Measurements from ENCODE around the gene ZNF322.
A peak's percentile ranks its signal among the peaks of the same experiment; 100 is the strongest.

ZNF322 gene

DNA sequence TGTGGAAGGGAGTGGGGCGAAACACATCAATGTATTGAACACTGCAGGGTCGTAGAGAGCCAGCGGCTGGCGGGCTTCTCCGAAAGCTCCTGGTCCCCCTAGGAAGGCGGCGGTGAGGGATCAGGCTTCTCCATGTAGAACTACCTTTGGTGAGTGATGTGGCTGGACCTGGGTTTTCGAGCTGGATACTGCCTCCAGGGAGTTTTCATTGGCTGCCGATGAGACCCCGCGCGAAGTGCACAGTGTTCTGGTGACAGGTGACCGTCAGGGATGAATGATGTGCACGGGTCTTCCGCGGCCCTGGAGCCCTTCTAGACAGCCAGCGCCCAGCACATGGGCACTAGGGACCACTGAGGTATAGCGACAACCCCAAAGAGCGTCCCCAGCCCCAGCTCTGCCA lies 46.3 kb downstream of the ZNF322 start:
- no peak for DNase-seq

DNA sequence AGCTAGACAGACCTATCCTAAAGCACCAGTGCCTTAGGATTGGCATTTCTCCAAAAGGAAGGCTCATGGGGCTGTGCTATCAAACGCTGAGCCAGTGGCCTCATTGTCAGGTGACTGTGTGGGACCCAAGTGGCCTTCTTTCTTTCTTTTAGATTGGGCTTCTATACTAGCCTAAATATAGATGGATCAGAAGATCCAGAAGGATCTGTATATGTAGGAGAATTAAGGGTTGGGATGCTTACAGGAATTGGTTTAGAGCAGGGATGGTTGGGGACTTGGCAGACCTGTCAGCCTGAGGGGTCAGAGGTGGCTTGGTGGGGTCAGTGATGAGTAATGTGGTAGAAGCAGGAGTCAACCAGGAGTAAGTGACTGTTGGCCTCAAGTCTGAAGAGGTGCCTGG lies 47.9 kb downstream of the ZNF322 start:
- no peak for DNase-seq

DNA sequence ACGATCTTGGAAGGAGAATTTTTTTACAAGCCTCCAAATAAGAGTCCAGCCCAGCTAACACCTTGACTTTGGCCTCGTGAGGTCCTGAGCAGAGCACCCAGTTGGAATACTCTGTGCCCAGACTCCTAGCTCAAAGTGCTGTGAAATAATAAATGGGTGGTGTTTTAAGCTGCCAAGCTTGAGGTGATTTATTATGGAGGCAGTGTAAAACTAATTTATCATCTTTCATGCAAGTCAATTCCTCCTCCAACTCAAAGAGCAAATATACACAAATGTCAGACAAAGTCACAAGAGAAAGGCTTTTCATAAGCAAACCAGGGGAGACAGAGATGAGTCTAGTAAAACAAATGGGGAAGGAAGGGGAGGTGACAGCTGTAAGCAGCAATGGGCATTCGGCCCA lies 50.1 kb downstream of the ZNF322 start:
- DNase-seq: no peak

DNA sequence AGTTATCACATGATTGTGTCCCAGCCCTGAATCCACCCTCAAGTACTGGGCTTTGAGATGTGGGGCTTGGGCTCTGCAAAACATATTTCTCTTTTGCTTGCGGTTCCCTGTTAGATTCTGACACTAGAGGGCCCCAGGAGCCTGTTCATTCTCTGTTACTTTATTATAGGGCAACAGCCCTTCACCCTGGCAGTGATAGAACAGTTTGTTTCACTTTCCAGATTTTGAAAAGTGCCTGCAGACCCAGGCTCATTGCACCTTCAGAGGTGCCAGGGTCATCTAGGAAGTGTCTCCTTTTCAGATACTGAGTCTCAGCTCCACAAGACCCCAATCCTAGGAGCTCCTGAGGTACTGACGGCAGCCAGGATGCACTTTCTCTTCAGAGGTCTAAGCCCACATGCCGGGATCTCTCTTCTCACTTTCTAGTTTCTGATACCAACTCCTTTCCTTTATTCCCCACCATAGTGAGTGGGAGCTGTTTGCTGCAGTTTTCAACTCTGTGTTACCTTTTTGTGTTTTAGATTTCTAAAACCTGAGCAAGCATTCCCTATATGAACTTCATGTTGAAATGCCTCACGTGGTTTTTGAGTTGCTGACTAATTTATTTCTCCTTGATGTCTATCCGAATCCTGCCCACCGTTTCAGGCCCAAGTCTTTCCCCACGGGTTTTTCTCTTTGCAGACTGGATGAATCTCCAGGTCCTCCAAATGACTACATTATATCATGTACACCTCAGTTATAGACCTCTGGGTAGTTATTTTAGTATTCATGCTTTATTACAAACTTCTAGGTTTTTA lies 51.9 kb downstream of the ZNF322 start:
- DNase-seq: peak in 1 of 2 donors; percentile 71

DNA sequence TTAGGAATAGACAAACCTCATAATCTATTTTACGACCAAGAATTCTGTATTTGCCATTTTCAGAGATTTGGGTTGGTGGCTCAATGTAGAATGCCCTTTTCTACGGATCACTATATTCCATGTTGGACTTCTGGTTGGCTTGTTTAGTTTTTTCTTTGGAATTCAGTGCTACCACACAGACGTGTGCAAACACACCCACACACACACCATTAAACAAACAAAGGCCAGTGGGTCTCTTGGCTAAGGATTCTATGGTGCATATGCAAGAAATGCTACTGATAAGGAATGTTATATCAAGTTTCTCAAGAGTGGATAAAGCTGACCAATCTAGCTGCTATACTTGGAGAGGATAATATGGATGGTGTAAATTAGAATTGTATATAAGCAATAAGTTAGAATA lies 54.7 kb downstream of the ZNF322 start:
- DNase-seq: no peak

DNA sequence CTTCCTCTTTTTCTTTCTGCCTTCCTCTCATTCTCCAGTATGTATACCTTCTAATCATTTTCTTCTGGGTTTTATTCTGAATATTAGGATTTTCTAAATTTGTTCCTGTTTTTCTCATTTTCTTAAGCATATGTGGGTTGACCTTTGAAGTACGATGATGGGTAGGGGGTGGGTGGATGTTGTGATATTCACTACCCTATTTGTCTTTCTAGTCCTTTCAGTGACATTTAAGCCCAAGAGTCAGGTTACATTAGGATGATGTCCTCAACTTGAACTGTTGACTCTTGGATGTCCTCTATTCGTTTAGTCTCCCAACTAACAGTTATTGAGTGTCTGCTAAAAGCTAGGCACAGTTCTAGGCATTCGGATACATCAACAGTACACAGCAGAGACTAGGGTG lies 55.5 kb downstream of the ZNF322 start:
- DNase-seq: no peak

DNA sequence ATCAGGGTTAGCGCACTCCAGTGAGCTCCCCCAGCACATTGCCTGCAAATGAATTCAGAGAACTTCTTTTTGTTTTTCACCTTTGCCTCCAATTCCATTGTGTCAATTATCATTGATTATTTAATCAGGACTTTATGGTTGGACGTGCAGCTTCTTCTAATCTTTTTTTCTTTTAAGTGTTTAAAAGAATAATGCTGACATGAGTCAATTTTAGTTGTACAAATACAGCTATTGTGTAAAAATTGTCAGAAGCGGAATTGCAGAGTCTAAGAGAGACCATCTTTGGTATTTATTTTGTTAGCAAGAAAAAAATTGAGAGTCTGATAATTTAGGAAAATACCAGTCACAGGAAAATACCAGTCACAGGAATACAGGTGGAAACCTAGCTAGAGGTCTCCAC lies 57.3 kb downstream of the ZNF322 start:
- DNase-seq: no peak

DNA sequence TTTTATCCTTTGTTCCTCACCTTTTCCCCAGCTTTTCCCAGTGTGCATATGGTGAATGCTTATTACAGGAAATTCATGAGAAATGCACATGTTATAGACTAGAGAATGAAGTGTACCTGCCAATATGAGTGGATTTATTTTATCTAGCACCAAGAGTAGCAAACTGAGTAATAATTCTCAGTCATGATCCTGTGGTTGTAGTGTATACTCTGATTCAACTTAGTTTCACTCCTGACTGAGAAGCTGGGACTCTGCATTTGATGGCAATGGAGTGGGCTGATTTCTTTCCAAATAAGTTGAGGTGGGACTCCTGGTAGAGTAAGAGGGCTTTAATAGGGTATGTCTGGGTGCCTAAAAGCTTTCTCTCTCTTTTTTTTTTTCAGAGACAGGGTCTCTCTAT lies 58.8 kb downstream of the ZNF322 start:
- no peak for DNase-seq

DNA sequence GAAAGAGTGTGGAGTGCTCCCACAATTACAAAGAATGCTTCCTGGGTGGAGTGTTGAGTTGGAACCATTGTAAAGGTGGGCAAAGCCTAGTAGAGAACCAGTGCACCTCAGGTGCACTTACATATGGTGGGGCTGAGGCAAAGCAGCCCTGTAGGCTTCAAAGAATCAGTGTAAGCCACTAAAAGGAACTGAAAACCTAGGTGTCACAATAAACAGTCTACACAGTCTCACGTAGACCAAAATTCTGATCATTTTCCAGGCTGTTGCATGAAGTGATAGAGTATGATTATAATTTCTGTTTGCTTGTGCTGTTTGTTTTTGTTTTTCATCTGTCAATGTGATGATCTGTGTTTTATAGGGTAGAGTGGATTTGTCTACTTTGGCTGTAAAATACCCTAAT lies 60.0 kb downstream of the ZNF322 start:
- no peak for DNase-seq

DNA sequence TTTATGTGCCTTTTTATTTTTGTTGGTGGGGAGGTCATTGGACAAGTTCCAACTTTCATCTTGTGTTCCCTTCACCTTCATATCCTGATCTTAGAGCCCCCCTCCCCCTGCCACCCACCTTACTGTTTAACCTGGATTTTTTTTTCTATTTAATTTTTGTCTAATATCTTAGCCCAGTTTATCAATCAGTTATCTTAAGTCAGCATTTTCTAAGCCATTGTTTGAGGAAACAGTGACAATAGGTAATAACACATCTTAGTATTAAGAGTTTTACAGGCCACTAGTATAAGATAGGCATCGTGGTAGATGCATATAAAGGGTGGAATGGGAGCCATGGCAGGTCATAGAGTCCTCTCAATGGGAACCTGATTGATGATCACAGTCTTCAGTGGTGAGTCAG lies 60.4 kb downstream of the ZNF322 start:
- no peak for DNase-seq

DNA sequence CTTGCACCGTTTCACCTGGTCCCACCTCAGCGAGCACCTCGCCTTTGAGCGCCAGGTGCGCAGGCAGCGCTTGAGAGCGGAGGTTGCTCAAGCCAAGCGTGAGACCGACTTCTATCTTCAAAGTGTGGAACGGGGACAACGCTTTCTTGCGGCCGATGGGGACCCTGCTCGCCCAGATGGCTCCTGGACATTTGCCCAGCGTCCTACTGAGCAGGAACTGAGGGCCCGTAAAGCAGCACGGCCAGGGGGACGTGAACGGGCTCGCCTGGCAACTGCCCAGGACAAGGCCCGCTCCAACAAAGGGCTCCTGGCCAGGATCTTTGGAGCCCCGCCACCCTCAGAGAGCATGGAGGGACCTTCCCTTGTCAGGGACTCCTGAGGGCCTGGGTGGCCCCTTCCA lies 61.3 kb downstream of the ZNF322 start:
- DNase-seq: no peak

DNA sequence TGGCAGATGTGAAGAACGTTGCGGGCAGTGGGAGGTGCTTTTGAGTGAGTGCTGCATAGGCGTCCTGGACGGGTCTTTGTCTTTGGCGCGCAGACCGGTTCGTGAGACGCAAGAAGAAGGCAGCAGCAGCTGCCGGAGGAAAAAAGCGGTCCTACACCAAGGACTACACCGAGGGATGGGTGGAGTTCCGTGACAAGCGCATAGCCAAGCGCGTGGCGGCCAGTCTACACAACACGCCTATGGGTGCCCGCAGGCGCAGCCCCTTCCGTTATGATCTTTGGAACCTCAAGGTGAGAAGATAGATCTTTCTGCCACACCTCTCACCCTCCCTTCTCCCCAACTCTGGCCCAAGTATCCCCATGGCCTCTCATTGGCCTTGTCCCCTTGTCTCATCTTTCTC lies 61.7 kb downstream of the ZNF322 start:
- no peak for DNase-seq

DNA sequence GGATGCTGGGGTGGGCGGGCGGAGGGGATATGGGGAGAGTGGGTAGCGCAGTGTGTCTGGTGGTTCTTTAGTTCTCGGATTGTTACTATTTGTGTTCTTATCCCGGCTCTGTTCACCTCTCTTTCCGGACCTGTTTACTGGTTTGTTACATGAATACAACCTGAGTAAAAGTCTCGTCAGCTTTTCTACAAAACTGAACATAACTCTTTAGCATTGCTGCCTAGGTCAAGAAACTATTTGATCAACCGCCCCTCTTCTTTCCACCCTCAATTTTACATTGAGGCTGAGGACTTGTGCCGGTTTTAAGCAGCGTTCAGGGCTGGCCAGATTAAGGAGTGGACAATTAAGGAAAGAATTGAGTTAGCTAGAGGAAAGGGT lies 62.2 kb downstream of the ZNF322 start:
- DNase-seq: no peak

DNA sequence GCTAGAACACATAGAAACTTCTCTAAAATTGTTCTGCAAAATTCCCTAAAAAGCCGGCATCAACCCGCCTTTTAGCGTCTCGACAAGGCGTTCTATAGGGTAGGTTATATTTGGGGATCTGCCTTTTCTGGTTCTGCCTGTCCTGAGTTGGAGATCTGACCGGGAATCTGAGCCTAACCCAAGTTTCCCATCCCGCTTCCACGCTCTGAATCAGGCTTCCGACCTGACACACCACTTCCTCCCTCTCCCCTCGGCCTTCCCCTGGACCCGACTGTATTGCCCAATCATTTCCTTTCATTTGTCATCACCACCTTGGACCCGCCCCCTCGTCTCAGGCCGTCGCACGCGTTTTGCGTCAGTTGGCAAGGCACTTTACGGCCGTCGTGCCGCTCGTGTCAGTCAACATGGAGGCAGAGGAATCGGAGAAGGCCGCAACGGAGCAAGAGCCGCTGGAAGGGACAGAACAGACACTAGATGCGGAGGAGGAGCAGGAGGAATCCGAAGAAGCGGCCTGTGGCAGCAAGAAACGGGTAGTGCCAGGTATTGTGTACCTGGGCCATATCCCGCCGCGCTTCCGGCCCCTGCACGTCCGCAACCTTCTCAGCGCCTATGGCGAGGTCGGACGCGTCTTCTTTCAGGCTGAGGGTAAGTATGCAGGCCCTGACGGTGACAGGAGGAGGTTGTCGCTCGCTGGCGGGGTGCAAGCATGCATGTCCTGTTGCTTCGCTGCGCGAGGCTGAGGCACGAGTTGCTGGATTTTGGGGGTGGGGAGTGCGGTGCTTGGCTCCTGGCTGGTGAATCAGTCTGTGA lies 62.8 kb downstream of the ZNF322 start, which contains the start of gene ABT1:
TSS of gene ABT1 (plus strand) at position 375 of the 810 bp plus-strand sequence. CDS start at position 405, 30 bp downstream.
- peak; percentile 97 to 99 for DNase-seq

DNA sequence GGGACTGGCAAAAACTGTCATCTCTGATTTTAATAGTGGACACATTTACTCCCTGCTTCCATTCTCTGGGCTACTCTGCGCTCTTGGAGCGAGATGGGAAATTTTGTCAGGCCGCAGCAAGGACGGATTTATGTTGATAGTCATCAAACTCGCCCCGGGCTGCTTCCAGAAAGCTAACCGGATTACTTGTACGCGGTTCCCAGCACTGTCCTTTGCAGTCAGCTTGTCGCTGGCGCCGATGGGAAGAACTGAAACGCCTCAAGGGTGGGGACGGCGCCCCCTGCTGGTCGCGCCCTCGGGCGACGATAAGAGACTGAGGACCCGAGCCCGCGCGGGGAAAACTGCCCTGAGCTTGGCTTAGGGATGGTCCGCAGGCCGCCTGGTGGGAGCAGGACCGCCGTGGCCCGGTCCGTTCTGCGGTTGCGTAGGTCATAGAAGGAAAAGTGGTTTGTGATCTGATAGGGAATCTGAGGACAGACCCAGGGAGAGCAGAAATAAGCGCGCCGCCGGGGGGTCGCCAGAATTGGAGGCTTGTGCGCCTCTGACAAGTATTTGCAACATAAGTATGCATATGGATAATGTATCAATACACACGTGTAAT lies 63.8 kb downstream of the ZNF322 start:
- DNase-seq: peak; percentile 81 to 85

DNA sequence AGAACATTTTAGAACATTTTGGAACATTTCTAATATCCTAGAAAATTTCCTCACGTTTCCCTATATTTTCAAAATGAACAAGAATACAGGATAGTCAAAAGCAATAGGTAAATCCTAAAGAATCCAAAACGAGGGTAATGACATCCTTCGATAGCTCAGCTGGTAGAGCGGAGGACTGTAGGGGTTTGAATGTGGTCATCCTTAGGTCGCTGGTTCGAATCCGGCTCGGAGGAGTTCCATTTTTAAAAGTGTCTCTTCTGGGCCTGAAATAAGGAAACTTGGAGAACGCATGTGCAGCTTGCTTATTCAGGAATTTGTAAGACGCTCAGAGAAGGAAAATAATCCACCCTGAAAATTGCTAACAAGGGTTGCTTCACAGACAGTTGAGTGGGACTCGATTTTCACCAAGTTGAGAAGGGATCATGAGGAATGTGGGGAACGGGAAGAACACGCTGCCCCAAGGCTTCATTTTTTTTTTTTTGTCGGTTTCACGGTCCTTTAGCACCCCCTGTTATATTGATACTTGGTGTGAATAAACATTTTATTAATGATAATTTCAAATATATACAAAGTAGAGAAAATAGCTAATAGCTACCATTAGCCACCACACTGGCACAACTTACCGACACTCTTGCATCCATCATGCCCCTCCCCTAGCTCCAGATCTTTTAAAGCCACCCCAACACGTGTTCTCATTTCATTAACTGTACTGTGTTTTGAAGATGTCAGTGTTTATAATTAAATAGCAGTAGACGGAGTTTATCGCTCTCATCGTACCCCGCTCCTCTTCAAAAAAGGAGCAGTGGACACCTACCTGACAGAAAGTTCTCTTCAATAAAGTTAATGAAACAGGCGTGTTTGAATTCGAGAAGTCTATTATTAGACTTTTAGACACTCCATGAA lies 64.6 kb downstream of the ZNF322 start:
- DNase-seq: no peak

DNA sequence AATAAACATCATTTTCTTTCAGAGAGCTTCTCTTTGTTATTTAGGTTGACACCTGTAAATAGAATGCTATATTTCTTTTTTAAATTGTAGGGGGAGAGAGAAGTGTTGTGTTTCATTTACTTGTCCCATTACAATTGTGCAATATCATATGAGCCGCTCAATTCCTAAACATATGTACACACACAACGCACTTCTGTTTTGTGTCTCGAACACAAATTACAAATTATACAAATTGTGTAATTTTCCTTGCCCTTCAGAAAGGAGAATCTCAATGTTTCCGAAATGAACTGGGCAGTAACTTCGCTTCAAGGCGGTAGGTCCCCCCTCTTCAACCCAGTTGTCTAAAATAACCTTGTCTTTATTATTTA lies 65.4 kb downstream of the ZNF322 start:
- no peak for DNase-seq

DNA sequence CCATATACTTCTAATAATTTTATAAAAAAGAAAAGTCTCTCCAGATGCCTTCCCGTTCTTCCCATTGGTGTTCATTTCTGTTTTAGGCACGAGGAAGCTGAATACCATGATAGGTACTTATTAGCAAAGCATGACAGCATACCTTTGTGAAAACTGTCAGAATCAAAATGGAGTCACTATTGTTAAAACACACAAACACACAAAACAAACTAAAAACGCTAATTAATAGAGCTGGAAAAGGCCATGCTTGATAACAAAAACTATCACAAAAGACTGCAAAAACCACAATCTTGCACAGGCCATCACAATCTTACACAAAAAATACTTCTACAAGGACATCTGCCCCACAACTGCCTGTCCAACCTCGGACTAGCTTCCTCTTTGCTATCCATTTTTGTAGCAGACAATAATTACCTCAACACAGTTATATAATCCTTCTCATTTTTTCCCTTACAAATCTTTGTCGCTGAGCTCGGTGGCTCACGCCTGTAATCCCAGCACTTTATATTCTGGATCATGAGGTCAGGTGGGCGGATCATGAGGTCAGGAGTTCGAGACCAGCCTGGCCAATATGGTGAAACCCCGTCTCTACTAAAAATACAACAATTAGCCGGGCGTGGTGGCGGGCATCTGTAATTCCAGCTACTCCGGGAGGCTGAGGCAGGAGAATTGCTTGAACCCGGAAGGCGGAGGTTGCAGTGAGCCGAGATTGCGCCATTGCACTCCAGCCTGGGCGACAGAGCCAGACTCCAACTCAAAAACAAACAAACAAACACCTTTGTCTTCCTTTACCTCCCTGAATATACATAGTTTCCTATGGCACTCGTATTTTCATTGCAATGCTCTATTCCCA lies 66.0 kb downstream of the ZNF322 start:
- no peak for DNase-seq

DNA sequence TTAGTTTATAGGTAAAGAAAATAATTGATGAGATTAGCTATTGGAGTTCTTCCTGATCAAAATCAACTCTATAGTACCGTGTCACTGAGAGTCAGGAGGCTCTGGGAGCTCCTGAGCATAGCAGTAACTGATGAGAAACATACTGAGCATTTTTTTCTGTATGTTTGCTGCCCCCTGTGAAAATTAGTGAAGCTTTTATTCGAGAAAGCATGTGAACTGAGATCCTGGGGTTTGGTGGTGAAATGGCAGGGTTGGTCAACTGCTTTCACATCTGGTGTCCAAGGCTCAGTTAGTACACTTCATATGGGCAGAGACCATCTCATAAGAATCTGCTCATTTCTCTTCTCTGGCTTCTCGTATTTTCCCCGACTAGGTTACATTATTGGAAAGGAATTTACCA lies 66.9 kb downstream of the ZNF322 start:
- DNase-seq: no peak

DNA sequence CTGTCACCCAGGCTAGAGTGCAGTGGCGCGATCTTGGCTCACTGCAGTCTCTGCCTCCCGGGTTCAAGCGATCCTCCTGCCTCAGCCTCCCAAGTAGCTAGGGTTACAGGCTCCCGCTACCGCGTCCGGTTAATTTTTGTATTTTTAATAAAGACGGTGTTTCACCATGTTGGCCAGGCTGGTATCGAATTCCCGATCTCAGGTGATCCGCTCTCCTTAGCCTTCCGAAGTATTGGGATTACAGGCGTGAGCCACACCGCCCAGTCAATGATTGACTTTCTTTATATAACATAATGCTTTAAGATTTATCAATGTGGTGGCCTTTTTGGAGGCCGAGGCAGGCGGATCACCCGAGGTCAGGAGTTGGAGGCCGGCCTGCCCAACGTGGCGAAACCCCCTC lies 70.6 kb downstream of the ZNF322 start:
- no peak for DNase-seq
